ENCODE measurements around the gene UCN2. TPM values are rescaled to one million over a fixed set of nuclear protein-coding genes. Genes with fewer than 3 reads are reported as not detected.
A peak's percentile ranks its signal among the peaks of the same experiment; 100 is the strongest.
"Not testable (repeated sequence)": the region's sequence is repeated elsewhere in the genome, so short reads cannot be mapped to it uniquely, and the experiment has no call there.

The UCN2 gene
- total RNA-seq, 1 experiment from 2014 or later = 1.7 TPM

DNA sequence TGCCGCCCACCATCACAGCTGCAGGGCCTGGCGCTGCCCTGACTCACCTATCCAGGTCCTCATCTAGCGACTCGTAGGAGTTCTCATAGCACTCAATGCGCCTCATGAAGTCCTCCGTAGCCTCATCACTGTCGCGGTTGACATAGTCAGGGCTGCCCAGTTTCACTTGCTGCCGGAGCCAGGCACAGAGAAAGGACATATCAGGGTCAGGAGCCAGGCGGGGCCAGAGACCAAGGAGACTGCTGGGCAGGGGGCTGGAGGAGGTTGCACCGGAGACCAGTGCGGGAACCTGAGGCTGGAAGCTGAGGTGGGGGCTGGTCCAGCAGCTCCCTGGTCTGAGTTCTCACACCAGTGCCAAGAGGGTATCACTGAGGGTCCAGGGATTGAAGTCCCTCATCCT, 25.1 kb downstream of the UCN2 start:
- DNase-seq (ENCODE audit: low read depth) = no peak

DNA sequence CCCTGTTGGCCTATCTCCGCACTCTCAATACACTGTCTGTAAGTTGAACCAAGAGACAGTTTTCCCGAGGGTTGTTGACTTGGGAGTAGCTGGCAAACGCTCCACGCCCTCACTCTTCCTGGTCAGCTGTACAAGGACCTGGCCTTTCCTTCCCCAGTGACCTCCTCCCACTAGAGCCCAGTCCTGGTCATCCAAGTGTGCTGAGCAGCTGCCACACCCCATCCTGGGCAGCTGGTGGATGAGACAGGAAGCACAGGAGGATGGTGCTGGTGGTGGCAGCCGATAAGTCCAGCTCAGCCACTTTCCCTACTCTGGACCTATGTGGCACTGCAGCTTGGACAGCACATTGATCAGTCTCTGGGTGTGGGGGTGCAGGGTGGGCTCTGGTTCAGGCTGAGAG, 26.8 kb downstream of the UCN2 start:
- no peak for DNase-seq (ENCODE audit: low read depth)

DNA sequence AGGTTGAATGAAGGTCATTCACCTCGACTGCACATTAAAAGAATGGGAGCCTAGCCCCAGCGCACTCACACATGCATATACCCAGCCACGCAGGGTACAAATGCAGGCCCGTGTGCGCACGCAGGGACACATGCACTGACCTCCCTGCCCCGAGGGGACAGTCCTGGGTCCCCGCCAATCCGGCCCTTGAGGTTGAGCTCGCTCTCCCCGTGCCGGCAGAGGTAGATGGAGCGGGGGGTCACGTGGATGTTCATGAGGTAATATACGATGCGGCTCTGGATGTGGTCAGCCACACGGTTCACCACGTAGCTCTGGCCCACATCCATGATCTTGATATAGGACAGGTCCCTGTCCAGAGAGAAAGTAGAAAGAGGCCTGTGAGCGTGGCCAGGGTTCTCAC, 27.5 kb downstream of the UCN2 start:
- DNase-seq (ENCODE audit: low read depth) = no peak

GRCh38 chr3:48535578-48535977, 28.0 kb downstream of the UCN2 start:
- no peak for DNase-seq (ENCODE audit: low read depth)

- no peak for DNase-seq (ENCODE audit: low read depth)
Measured at GRCh38 chr3:48532977-48533337, 30.6 kb downstream of the UCN2 start.

GRCh38 chr3:48532271-48532976, 31.2 kb downstream of the UCN2 start:
- no peak for DNase-seq (ENCODE audit: low read depth)

DNA sequence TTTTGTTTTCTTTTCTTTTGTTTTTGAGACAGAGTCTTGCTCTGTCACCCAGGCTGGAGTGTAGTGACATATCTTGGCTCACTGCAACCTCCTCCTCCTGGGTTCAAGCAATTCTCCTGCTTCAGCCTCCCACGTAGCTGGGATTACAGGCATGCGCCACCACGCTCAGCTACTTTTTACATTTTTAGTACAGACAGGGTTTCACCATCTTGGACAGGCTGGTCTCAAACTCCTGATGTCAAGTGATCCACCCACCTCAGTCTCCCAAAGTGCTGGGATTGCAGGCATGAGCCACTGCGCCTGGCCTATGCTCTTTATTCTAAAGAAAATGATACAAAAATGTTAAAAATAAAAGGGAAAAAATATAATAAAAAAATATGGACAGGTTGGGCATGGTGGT, 32.9 kb downstream of the UCN2 start:
- not testable (repeated sequence) for DNase-seq (ENCODE audit: low read depth)

DNA sequence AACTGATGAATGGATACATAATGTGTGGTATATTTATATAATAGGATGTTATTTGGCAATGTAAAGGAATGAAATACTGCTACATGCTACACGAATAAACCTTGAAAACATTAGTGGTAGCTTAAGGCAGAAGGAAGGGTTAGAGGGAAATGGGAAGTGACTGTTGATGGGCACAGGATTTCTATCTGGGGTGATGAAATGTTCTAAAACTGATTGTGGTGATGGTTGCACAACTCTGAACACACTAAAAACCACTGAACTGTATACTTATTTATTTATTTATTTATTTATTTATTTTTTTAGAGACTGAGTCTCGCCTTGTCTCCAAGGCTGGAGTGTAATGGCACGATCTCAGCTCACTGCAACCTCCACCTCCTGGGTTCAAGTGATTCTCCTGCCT, 34.8 kb downstream of the UCN2 start:
- DNase-seq (ENCODE audit: low read depth) = peak; percentile 26

DNA sequence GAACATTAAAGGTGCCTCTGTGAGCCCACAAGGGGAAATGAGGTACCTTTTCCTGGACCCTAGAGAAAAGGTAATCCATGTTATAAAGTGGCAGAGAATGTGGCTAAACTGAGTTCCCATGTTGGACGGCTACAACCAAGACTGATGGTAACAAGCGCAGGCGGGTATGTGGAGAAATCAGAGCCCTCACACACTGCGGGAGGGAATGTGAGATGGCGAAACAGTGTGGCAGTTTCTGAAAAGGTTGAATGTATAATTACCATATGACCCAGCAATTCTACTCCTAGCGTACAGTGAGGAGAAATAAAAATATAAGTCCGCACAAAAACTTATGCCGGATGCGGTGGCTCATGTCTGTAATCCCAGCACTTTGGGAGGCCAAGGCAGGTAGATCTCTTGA, 35.5 kb downstream of the UCN2 start:
- no peak for DNase-seq (ENCODE audit: low read depth)

DNA sequence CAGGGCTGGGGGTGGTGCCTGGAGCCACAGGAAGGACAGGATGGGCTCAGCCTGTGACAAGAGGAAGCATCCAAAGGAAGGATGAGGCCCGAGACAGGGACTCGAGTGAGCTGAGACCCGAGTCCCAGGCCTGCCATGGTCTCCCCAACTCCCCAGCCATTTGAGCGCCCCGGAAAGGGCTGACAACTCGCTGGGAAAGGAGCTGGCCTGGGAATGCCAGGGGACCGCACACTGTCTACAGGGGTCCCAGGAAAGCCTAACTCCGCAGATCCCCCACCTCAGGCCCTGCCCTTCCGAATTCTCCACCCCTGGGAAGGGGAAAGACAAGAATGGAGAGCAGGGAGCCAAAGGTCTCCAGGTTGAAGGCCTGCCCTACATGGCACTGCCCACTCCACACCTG, 38.6 kb downstream of the UCN2 start:
- no peak for DNase-seq (ENCODE audit: low read depth)

DNA sequence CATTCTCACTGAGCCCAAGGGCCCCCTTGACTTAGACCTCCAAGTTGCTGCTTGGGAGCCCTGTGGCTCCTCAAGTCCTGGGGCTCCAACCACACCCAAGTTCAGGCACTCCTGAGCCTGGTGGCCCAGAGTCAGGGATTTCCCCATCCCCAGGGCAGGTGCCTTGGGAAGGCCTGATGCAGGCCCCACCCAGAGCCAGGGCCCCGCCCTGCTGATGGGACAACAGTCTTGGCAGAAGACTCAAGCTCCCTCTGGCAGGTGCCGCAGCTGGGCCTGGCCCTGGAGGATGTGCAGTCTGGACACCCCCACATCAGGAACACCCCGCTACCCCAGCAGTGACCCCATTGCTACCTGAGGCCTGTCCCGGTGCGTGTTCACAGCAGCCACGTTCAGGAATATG, 41.9 kb downstream of the UCN2 start:
- DNase-seq (ENCODE audit: low read depth) = no peak

- DNase-seq (ENCODE audit: low read depth) = no peak
Measured at GRCh38 chr3:48519277-48519643, 44.3 kb downstream of the UCN2 start.

GRCh38 chr3:48518638-48519276, 44.8 kb downstream of the UCN2 start:
- no peak for DNase-seq (ENCODE audit: low read depth)

DNA sequence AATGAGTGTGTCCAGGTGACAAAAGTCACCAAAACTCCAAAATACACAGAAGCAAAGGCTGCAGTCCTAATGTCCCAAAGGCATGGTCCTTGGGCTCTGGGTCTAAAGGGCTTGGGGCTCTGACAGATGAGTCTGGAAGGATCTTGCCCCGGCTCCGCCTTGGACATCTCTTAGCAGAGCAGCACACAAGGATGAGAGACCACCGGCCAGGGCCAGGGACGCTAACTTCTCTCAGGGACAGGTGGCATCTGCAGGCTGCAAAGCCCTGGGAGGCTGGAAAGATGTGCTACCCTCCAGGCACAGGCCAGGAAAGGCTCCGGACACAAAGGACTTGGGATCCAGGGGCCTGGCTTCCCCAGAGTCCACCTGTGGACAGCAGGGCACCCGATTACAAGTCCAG, 45.5 kb downstream of the UCN2 start:
- no peak for DNase-seq (ENCODE audit: low read depth)

GRCh38 chr3:48516571-48516970, 47.0 kb downstream of the UCN2 start:
- DNase-seq (ENCODE audit: low read depth) = no peak

- no peak for DNase-seq (ENCODE audit: low read depth)
Measured at GRCh38 chr3:48514431-48515227, 49.0 kb downstream of the UCN2 start.

Other genes starting within 250 kb of the UCN2 start
- gene SPINK8, start 230.1 kb downstream of the UCN2 start, total RNA-seq (2014; rRNA removed) = not detected in 2 replicates
- not detected in 2 replicates for gene FBXW12, start 191.6 kb downstream of the UCN2 start, total RNA-seq (2014; rRNA removed)
- gene PLXNB1, start 133.7 kb downstream of the UCN2 start, total RNA-seq (2014; rRNA removed) = 21.5 and 23.4 TPM in 2 replicates
- gene CCDC51, start 123.7 kb downstream of the UCN2 start, total RNA-seq (2014; rRNA removed) = 28.8 and 29.8 TPM in 2 replicates
- 312 and 406 TPM in 2 replicates for gene TMA7, start 123.5 kb downstream of the UCN2 start, total RNA-seq (2014; rRNA removed)
- gene ATRIP, start 117.0 kb downstream of the UCN2 start, total RNA-seq (2014; rRNA removed) = 13.9 and 14.1 TPM in 2 replicates
- 192 and 227 TPM in 2 replicates for gene SHISA5, start 59.6 kb downstream of the UCN2 start, total RNA-seq (2014; rRNA removed)
- gene PFKFB4, start 7.0 kb downstream of the UCN2 start, total RNA-seq (2014; rRNA removed) = 22.1 and 22.6 TPM in 2 replicates
- 12.7 and 14.2 TPM in 2 replicates for gene COL7A1, start 31.5 kb upstream of the UCN2 start, total RNA-seq (2014; rRNA removed)
- gene UQCRC1, start 45.9 kb upstream of the UCN2 start, total RNA-seq (2014; rRNA removed) = 368 and 384 TPM in 2 replicates
- gene TMEM89, start 58.0 kb upstream of the UCN2 start, total RNA-seq (2014; rRNA removed) = not detected in 2 replicates
- 19.6 and 32.5 TPM in 2 replicates for gene SLC26A6, start 71.7 kb upstream of the UCN2 start, total RNA-seq (2014; rRNA removed)
- gene CELSR3, start 99.1 kb upstream of the UCN2 start, total RNA-seq (2014; rRNA removed) = 4.3 and 4.5 TPM in 2 replicates
- gene NCKIPSD, start 122.1 kb upstream of the UCN2 start, total RNA-seq (2014; rRNA removed) = 29.8 and 37.9 TPM in 2 replicates
- 69.2 and 70.4 TPM in 2 replicates for gene IP6K2, start 153.4 kb upstream of the UCN2 start, total RNA-seq (2014; rRNA removed)

All from LHCN-M2 (cell line).